AG09319 (cell line): ENCODE measurements around the gene SLC47A1.

Experiments
- DNase-seq: peaks from one replicate; pipeline ENCODE4 v3.0.0-alpha.2; 2010; ENCODE audit warnings: low read depth; ENCODE audit errors: extremely low read depth
- CTCF ChIP-seq: IDR thresholded peaks from 2 replicates; pipeline ENCODE4 v1.5.1; 2011; ENCODE audit warnings: low read depth, mild to moderate bottlenecking, inconsistent platforms, low read length, moderate library complexity

The SLC47A1 gene

GRCh38 chr17:19540706-19541370 is 7.2 kb downstream of the SLC47A1 start:
- no peak for DNase-seq
- TF ChIP-seq CTCF: no peak

GRCh38 chr17:19541445-19541844 is 7.8 kb downstream of the SLC47A1 start:
- no peak for TF ChIP-seq CTCF
- DNase-seq: no peak

GRCh38 chr17:19542247-19542646 is 8.6 kb downstream of the SLC47A1 start:
- no peak for TF ChIP-seq CTCF
- no peak for DNase-seq

GRCh38 chr17:19544366-19544765 is 10.7 kb downstream of the SLC47A1 start:
- DNase-seq: no peak
- no peak for TF ChIP-seq CTCF

- DNase-seq: no peak
- no peak; the same call in 1 of the 2 replicates for TF ChIP-seq CTCF
Measured at GRCh38 chr17:19546289-19547065, 12.8 kb downstream of the SLC47A1 start.

GRCh38 chr17:19549746-19550623 is 16.3 kb downstream of the SLC47A1 start:
- DNase-seq: no peak
- TF ChIP-seq CTCF: no peak

- no peak for TF ChIP-seq CTCF
- no peak for DNase-seq
Measured at GRCh38 chr17:19551165-19551564, 17.5 kb downstream of the SLC47A1 start.
